ENCODE data around the gene BCL7A. TPM values are rescaled to one million over a fixed set of nuclear protein-coding genes. Genes with fewer than 3 reads are reported as not detected.

BCL7A gene
- polyA plus RNA-seq (2013, experiment 1 of 2): 11.8 TPM
- polyA plus RNA-seq (2013, experiment 2 of 2): 15.8 TPM

GRCh38 chr12:122021822-122022392 is at the start of gene BCL7A:
Gene BCL7A, plus strand, starts transcription at chr12:122021884. Its CDS starts 208 bp downstream, at chr12:122022092.
- Histone ChIP-seq H3K9me3 (ENCODE audit: insufficient read depth, low read depth, low read length) (no peaks in the 10 kb centered on the region), H3K27me3 (ENCODE audit: insufficient read depth, low read length) (peaks cover 34% of the 10 kb centered on the region), H3K36me3 (ENCODE audit: insufficient read depth, low read length) (no peaks in the 10 kb centered on the region), H3K9ac (ENCODE audit: low read depth, low read length) (peak within 1 kb of the TSS; percentile 76), H3K4me1 (ENCODE audit: insufficient read depth, low read length) (peaks cover 14% of the 10 kb centered on the region), H3K27ac (ENCODE audit: low read depth, low read length) (no peak within 1 kb of the TSS), H3K4me3 (ENCODE audit: low read length) (peak within 1 kb of the TSS; percentile 61)
- under 1% methylated on average over 83 of the region's 83 CpGs for WGBS

- Histone ChIP-seq H3K4me1 (ENCODE audit: insufficient read depth, low read length) (no peaks in the 10 kb centered on the region), H3K9ac (ENCODE audit: low read depth, low read length) (no peak overlapping the region), H3K27ac (ENCODE audit: low read depth, low read length) (no peak overlapping the region), H3K36me3 (ENCODE audit: insufficient read depth, low read length) (no peaks in the 10 kb centered on the region), H3K9me3 (ENCODE audit: insufficient read depth, low read depth, low read length) (peaks cover 7% of the 10 kb centered on the region), H3K4me3 (ENCODE audit: low read length) (no peak overlapping the region), H3K27me3 (ENCODE audit: insufficient read depth, low read length) (no peaks in the 10 kb centered on the region)
- 88% methylated on average over 13 of the region's 13 CpGs for WGBS
Measured at GRCh38 chr12:121974026-121974985, 47.4 kb upstream of the BCL7A start.

GRCh38 chr12:121975021-121975420 is 46.7 kb upstream of the BCL7A start:
- Histone ChIP-seq H3K27ac (ENCODE audit: low read depth, low read length) (no peak overlapping the region), H3K27me3 (ENCODE audit: insufficient read depth, low read length) (no peaks in the 10 kb centered on the region), H3K4me3 (ENCODE audit: low read length) (no peak overlapping the region), H3K9me3 (ENCODE audit: insufficient read depth, low read depth, low read length) (peaks cover 7% of the 10 kb centered on the region), H3K36me3 (ENCODE audit: insufficient read depth, low read length) (no peaks in the 10 kb centered on the region), H3K4me1 (ENCODE audit: insufficient read depth, low read length) (no peaks in the 10 kb centered on the region), H3K9ac (ENCODE audit: low read depth, low read length) (no peak overlapping the region)
- 95% methylated on average over 6 of the region's 6 CpGs for WGBS

GRCh38 chr12:121976950-121977349 is 44.7 kb upstream of the BCL7A start:
- H3K9ac ChIP-seq (ENCODE audit: low read depth, low read length): no peak overlapping the region
- H3K4me3 ChIP-seq (ENCODE audit: low read length): no peak overlapping the region
- H3K4me1 ChIP-seq (ENCODE audit: insufficient read depth, low read length): no peaks in the 10 kb centered on the region; the same call in 1 of the 2 replicates
- H3K36me3 ChIP-seq (ENCODE audit: insufficient read depth, low read length): no peaks in the 10 kb centered on the region
- peaks cover 7% of the 10 kb centered on the region for H3K9me3 ChIP-seq (ENCODE audit: insufficient read depth, low read depth, low read length)
- no peak overlapping the region for H3K27ac ChIP-seq (ENCODE audit: low read depth, low read length)
- no peaks in the 10 kb centered on the region for H3K27me3 ChIP-seq (ENCODE audit: insufficient read depth, low read length)
- WGBS: 98% methylated on average over 4 of the region's 5 CpGs

- peaks cover 2% of the 10 kb centered on the region for H3K4me1 ChIP-seq (ENCODE audit: insufficient read depth, low read length)
- H3K9me3 ChIP-seq (ENCODE audit: insufficient read depth, low read depth, low read length): no peaks in the 10 kb centered on the region
- H3K27me3 ChIP-seq (ENCODE audit: insufficient read depth, low read length): no peaks in the 10 kb centered on the region
- H3K4me3 ChIP-seq (ENCODE audit: low read length): no peak overlapping the region
- no peak overlapping the region for H3K27ac ChIP-seq (ENCODE audit: low read depth, low read length)
- H3K36me3 ChIP-seq (ENCODE audit: insufficient read depth, low read length): no peaks in the 10 kb centered on the region
- no peak overlapping the region for H3K9ac ChIP-seq (ENCODE audit: low read depth, low read length)
- 80% methylated on average over 11 of the region's 11 CpGs for WGBS
Measured at GRCh38 chr12:121980191-121980891, 41.3 kb upstream of the BCL7A start.

GRCh38 chr12:121980892-121981272 is 40.8 kb upstream of the BCL7A start:
- peaks cover 2% of the 10 kb centered on the region for H3K4me1 ChIP-seq (ENCODE audit: insufficient read depth, low read length)
- no peak overlapping the region for H3K9ac ChIP-seq (ENCODE audit: low read depth, low read length)
- H3K9me3 ChIP-seq (ENCODE audit: insufficient read depth, low read depth, low read length): no peaks in the 10 kb centered on the region
- no peaks in the 10 kb centered on the region for H3K27me3 ChIP-seq (ENCODE audit: insufficient read depth, low read length)
- H3K4me3 ChIP-seq (ENCODE audit: low read length): no peak overlapping the region
- H3K36me3 ChIP-seq (ENCODE audit: insufficient read depth, low read length): no peaks in the 10 kb centered on the region
- no peak overlapping the region for H3K27ac ChIP-seq (ENCODE audit: low read depth, low read length)
- WGBS: 94% methylated on average over 12 of the region's 14 CpGs

GRCh38 chr12:121981456-121981855 is 40.2 kb upstream of the BCL7A start:
- H3K36me3 ChIP-seq (ENCODE audit: insufficient read depth, low read length): no peaks in the 10 kb centered on the region
- H3K4me3 ChIP-seq (ENCODE audit: low read length): no peak overlapping the region
- H3K9me3 ChIP-seq (ENCODE audit: insufficient read depth, low read depth, low read length): no peaks in the 10 kb centered on the region
- no peak overlapping the region for H3K27ac ChIP-seq (ENCODE audit: low read depth, low read length)
- 92% methylated on average over 8 of the region's 8 CpGs for WGBS
- H3K9ac ChIP-seq (ENCODE audit: low read depth, low read length): no peak overlapping the region
- no peaks in the 10 kb centered on the region for H3K27me3 ChIP-seq (ENCODE audit: insufficient read depth, low read length)
- peaks cover 2% of the 10 kb centered on the region for H3K4me1 ChIP-seq (ENCODE audit: insufficient read depth, low read length)

GRCh38 chr12:121982950-121983349 is 38.7 kb upstream of the BCL7A start:
- Histone ChIP-seq H3K4me1 (ENCODE audit: insufficient read depth, low read length) (peaks cover 2% of the 10 kb centered on the region), H3K27me3 (ENCODE audit: insufficient read depth, low read length) (no peaks in the 10 kb centered on the region), H3K9ac (ENCODE audit: low read depth, low read length) (no peak overlapping the region), H3K9me3 (ENCODE audit: insufficient read depth, low read depth, low read length) (no peaks in the 10 kb centered on the region), H3K4me3 (ENCODE audit: low read length) (no peak overlapping the region), H3K27ac (ENCODE audit: low read depth, low read length) (no peak overlapping the region), H3K36me3 (ENCODE audit: insufficient read depth, low read length) (no peaks in the 10 kb centered on the region)
- WGBS: 94% methylated on average over 6 of the region's 6 CpGs

- Histone ChIP-seq H3K36me3 (ENCODE audit: insufficient read depth, low read length) (no peaks in the 10 kb centered on the region), H3K4me3 (ENCODE audit: low read length) (no peak overlapping the region), H3K27ac (ENCODE audit: low read depth, low read length) (no peak overlapping the region), H3K9ac (ENCODE audit: low read depth, low read length) (no peak overlapping the region), H3K9me3 (ENCODE audit: insufficient read depth, low read depth, low read length) (no peaks in the 10 kb centered on the region), H3K4me1 (ENCODE audit: insufficient read depth, low read length) (peaks cover 2% of the 10 kb centered on the region), H3K27me3 (ENCODE audit: insufficient read depth, low read length) (no peaks in the 10 kb centered on the region)
- WGBS: 84% methylated on average over 12 of the region's 13 CpGs
Measured at GRCh38 chr12:121983536-121984210, 38.0 kb upstream of the BCL7A start.

GRCh38 chr12:121986489-121987245 is 35.0 kb upstream of the BCL7A start:
- Histone ChIP-seq H3K4me3 (ENCODE audit: low read length) (no peak overlapping the region), H3K36me3 (ENCODE audit: insufficient read depth, low read length) (no peaks in the 10 kb centered on the region)
- WGBS: 88% methylated on average over 14 of the region's 14 CpGs

More at GRCh38 chr12:121986489-121987245, 35.0 kb upstream of the BCL7A start:
- no peak overlapping the region for H3K9ac ChIP-seq (ENCODE audit: low read depth, low read length)
- no peaks in the 10 kb centered on the region for H3K9me3 ChIP-seq (ENCODE audit: insufficient read depth, low read depth, low read length)
- no peak overlapping the region for H3K27ac ChIP-seq (ENCODE audit: low read depth, low read length)
- H3K27me3 ChIP-seq (ENCODE audit: insufficient read depth, low read length): no peaks in the 10 kb centered on the region
- peaks cover 2% of the 10 kb centered on the region; the same call in 1 of the 2 replicates for H3K4me1 ChIP-seq (ENCODE audit: insufficient read depth, low read length)

All from HUES64 (cell line).